ENCODE measurements around the gene MARCHF5.

DNA sequence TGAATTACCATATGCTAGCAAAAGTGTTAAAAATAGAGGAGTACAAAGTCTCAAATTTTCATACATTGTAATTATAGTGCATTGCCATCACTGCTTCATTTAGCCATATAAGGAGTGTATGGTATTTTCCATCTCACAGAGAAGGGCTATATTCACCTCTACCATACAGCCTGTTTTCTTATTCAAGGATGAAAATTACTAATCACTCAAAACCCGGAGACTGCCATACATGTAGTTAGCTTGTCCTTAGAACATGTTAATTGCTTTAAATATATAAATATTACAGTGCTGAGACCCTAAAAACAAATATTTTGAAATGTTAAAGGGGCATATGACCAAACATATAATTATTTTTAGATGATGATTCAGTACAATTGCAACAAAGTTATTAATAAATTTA, 49.5 kb upstream of the MARCHF5 start:
- TF ChIP-seq, protein P1, sequence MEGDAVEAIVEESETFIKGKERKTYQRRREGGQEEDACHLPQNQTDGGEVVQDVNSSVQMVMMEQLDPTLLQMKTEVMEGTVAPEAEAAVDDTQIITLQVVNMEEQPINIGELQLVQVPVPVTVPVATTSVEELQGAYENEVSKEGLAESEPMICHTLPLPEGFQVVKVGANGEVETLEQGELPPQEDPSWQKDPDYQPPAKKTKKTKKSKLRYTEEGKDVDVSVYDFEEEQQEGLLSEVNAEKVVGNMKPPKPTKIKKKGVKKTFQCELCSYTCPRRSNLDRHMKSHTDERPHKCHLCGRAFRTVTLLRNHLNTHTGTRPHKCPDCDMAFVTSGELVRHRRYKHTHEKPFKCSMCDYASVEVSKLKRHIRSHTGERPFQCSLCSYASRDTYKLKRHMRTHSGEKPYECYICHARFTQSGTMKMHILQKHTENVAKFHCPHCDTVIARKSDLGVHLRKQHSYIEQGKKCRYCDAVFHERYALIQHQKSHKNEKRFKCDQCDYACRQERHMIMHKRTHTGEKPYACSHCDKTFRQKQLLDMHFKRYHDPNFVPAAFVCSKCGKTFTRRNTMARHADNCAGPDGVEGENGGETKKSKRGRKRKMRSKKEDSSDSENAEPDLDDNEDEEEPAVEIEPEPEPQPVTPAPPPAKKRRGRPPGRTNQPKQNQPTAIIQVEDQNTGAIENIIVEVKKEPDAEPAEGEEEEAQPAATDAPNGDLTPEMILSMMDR (IDR thresholded peaks at IDR 0.05), result no peak
- no peak for TF ChIP-seq MAZ (IDR thresholded peaks at IDR 0.05; ENCODE audit: borderline replicate concordance, low read depth, low read length)
- no peak for TF ChIP-seq POLR2A (IDR thresholded peaks at IDR 0.05; ENCODE audit: low read length)
- TF ChIP-seq, protein P2, sequence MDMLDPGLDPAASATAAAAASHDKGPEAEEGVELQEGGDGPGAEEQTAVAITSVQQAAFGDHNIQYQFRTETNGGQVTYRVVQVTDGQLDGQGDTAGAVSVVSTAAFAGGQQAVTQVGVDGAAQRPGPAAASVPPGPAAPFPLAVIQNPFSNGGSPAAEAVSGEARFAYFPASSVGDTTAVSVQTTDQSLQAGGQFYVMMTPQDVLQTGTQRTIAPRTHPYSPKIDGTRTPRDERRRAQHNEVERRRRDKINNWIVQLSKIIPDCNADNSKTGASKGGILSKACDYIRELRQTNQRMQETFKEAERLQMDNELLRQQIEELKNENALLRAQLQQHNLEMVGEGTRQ (IDR thresholded peaks at IDR 0.05), result no peak
- TF ChIP-seq CEBPB (IDR thresholded peaks at IDR 0.05), result no peak
- TF ChIP-seq RCOR1 (IDR thresholded peaks at IDR 0.05; ENCODE audit: low read depth, low read length), result no peak
- no peak for TF ChIP-seq EHMT2 (IDR thresholded peaks at IDR 0.05; ENCODE audit: low read depth)
- TF ChIP-seq EP300 (IDR thresholded peaks at IDR 0.05), result no peak
- no peak for TF ChIP-seq FOSL2 (IDR thresholded peaks at IDR 0.05)
- TF ChIP-seq FOSL2 (CRISPR knock-in tag; IDR thresholded peaks at IDR 0.05), result no peak
- no peak for TF ChIP-seq KDM1A (IDR thresholded peaks at IDR 0.05; ENCODE audit: low read depth)
- no peak for TF ChIP-seq ESRRA (IDR thresholded peaks at IDR 0.05; ENCODE audit: borderline replicate concordance, low read length)
- no peak for TF ChIP-seq RAD21 (conservative IDR thresholded peaks at IDR 0.05 in 1 of 2, IDR thresholded peaks at IDR 0.05 in 1 of 2)
